Activated CD4-positive, alpha-beta memory T cell treated with anti-CD3 and anti-CD28 coated beads, Interleukin-2, amount 10 ng/mL, durations not matched to agents 7 days and 5 days (primary cell): ENCODE data around the gene HMGN5. TPM values are rescaled to one million over a fixed set of nuclear protein-coding genes. Genes with fewer than 3 reads are reported as not detected.

ENCODE experiments used
- CTCF ChIA-PET: fragments of 350-600 bp; sonication (Branson Sonifier 250); formaldehyde crosslinking; loops from one replicate; lab custom pipeline; 2021; ENCODE audit warnings: antibody characterized with exemption, inconsistent platforms; lab: Charles Lee
- POLR2A ChIA-PET: fragments of 350-600 bp; sonication (Branson Sonifier 250); formaldehyde crosslinking; loops from one replicate; lab custom pipeline; 2021; ENCODE audit warnings: antibody characterized with exemption; lab: Charles Lee
- DNase-seq: peaks from one replicate; pipeline ENCODE4 v3.0.0-alpha.2; 2020
- H3K27ac Mint-ChIP-seq: one replicate; pipeline ENCODE4 v1.8.0; 2021; ENCODE audit warnings: mild to moderate bottlenecking, mixed read lengths
- H3K27me3 Mint-ChIP-seq: one replicate; pipeline ENCODE4 v1.8.0; 2021; ENCODE audit warnings: mixed read lengths
- H3K36me3 Mint-ChIP-seq: one replicate; pipeline ENCODE4 v1.8.0; 2021; ENCODE audit warnings: low read depth, mixed read lengths
- H3K4me1 Mint-ChIP-seq: one replicate; pipeline ENCODE4 v1.8.0; 2021; ENCODE audit warnings: mixed read lengths
- H3K4me3 Mint-ChIP-seq: one replicate; pipeline ENCODE4 v1.8.0; 2021; ENCODE audit warnings: mild to moderate bottlenecking, mixed read lengths
- H3K9me3 Mint-ChIP-seq: one replicate; pipeline ENCODE4 v1.8.0; 2021; ENCODE audit warnings: mixed read lengths
- total RNA-seq, 2 experiments: library from RNA; stranded (reverse); gene quantifications; one replicate each; pipeline ENCODE4 v1.2.3, GENCODE V29; 2021

HMGN5 gene
- total RNA-seq, 2 experiments from 2014 or later, result 3.3 to 5.8 TPM

DNA sequence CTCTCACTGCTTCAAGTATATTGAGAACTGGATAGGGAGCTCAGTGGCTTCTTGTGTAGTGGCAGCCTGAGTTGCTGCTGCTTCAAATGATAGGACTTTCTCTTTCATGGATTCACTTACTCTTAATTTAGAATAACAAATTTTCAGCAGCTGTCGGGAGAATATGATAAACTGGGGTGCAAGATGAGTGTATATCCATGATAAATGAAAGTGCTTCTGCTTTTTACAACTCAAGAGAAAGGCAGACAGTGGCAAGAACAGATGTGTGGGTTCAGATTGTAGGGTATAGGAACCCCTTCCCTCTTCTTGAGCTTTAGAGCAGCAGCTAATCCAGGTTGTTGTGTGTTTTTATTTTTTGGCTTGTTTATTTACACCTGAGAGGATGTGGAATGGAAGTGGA, 1.2 kb upstream of the HMGN5 start:
- POLR2A ChIA-PET, result interaction anchor here (1.3 to 1.5 kb wide), 2 partner anchors 34 to 82 kb away, joined by 3 to 5 read pairs; no protein-coding TSS in a partner anchor
- CTCF ChIA-PET, result interaction anchor here (1.8 to 2.3 kb wide), 2 partner anchors 82 to 394 kb away, joined by 6 to 10 read pairs; no protein-coding TSS in a partner anchor

DNA sequence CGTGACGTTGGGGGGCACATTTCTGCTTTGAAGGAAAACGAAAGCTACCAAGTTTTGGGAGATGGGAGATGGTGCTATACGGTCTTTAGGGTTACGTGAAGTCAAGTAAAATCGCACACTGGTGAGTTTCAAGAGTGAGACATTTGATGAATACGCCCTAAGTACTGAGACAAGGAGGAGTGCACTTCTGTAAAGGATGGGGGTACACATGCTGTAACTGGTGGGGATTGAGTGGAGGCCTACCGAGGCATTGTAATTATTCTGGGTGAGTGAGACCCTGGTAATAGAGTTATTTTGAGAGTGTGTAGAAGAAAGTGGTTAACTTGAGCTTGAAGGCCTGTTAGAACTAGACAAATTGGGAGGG, 725 bp upstream of the HMGN5 start:
- DNase-seq, result no peak
- Mint-ChIP-seq H3K36me3 (peaks cover 23% of the 10 kb centered on the region), H3K27me3 (no peaks in the 10 kb centered on the region), H3K27ac (peak overlapping the region; percentile 96), H3K4me3 (peak overlapping the region; percentile 99), H3K9me3 (no peaks in the 10 kb centered on the region), H3K4me1 (peaks cover 35% of the 10 kb centered on the region)
- CTCF ChIA-PET, result interaction anchor here (1.8 to 2.3 kb wide), 3 partner anchors 8 to 394 kb away, joined by 5 to 10 read pairs (median 6); no protein-coding TSS in a partner anchor
- POLR2A ChIA-PET, result interaction anchor here (1.1 to 1.5 kb wide), 3 partner anchors 35 to 393 kb away, joined by 3 to 9 read pairs (median 5); partner anchors contain the start of gene BRWD3

More for the DNA sequence above, 1.2 kb upstream of the HMGN5 start:
- H3K27ac Mint-ChIP-seq, result peak overlapping the region; percentile 96
- peaks cover 35% of the 10 kb centered on the region for H3K4me1 Mint-ChIP-seq
- no peak for DNase-seq
- no peaks in the 10 kb centered on the region for H3K27me3 Mint-ChIP-seq
- peaks cover 28% of the 10 kb centered on the region for H3K36me3 Mint-ChIP-seq
- H3K9me3 Mint-ChIP-seq, result no peaks in the 10 kb centered on the region
- H3K4me3 Mint-ChIP-seq, result peak overlapping the region; percentile 99

- Mint-ChIP-seq H3K9me3 (no peaks in the 10 kb centered on the region), H3K4me3 (peak overlapping the region; percentile 99), H3K27ac (peak overlapping the region; percentile 96), H3K27me3 (no peaks in the 10 kb centered on the region), H3K36me3 (peaks cover 15% of the 10 kb centered on the region), H3K4me1 (peaks cover 31% of the 10 kb centered on the region)
- POLR2A ChIA-PET, result no interaction called here
- no peak for DNase-seq
- CTCF ChIA-PET, result interaction anchor here (1.8 to 2.3 kb wide), 3 partner anchors 9 to 393 kb away, joined by 5 to 10 read pairs (median 6); no protein-coding TSS in a partner anchor
Observed at GRCh38 chrX:81201071-81201470, 642 bp downstream of the HMGN5 start.

DNA sequence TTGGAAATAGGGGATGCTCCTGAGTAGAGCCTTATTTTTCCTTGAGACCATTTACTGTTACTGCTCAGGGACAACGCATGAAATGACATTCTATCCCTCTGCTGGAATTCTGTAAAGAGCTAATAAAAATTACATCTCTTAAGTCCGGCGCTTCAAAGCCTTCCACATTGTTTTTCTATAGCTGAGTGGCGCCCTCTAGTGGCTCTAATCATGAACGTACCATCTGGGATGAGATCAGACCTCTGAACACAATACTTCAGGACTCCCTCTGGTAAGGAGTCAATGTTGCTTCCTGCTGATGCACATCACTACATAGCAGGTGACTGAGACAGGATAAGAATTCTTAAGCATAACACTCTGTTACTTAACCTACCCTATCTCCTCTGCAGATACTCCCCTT, 6.0 kb downstream of the HMGN5 start:
- Mint-ChIP-seq H3K4me3 (no peak overlapping the region), H3K9me3 (no peaks in the 10 kb centered on the region), H3K4me1 (peaks cover 3% of the 10 kb centered on the region), H3K36me3 (no peaks in the 10 kb centered on the region), H3K27ac (no peak overlapping the region), H3K27me3 (no peaks in the 10 kb centered on the region)
- ChIA-PET CTCF (interaction anchor here (0.6 to 1.6 kb wide), 8 partner anchors 9 to 504 kb away, joined by 3 read pairs; no protein-coding TSS in a partner anchor), POLR2A (no interaction called here)
- DNase-seq, result peak; percentile 56

DNA sequence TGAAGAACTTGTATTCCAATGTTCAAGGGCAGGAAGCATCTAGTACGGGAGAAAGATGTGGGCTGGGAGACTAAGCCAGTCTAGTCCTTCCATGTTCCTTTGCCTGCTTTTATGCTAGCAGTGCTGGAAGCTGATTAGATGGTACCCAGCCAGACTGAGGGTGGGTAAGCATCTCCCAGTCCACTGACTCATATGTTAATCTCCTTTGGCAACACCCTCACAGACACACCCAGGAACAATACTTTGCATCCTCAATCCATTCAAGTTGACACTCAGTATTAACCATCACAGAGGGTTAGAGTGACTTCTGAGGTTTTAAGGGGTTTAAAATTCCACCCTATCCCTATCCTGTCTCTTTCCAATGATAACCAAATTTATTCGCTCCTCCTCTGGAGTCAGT, 6.5 kb downstream of the HMGN5 start:
- peaks cover 3% of the 10 kb centered on the region for H3K4me1 Mint-ChIP-seq
- POLR2A ChIA-PET, result no interaction called here
- no peaks in the 10 kb centered on the region for H3K9me3 Mint-ChIP-seq
- no peak for DNase-seq
- H3K27me3 Mint-ChIP-seq, result no peaks in the 10 kb centered on the region
- no peak overlapping the region for H3K4me3 Mint-ChIP-seq
- H3K27ac Mint-ChIP-seq, result no peak overlapping the region
- CTCF ChIA-PET, result interaction anchor here (0.6 to 1.6 kb wide), 7 partner anchors 10 to 503 kb away, joined by 3 read pairs; no protein-coding TSS in a partner anchor
- no peaks in the 10 kb centered on the region for H3K36me3 Mint-ChIP-seq

DNA sequence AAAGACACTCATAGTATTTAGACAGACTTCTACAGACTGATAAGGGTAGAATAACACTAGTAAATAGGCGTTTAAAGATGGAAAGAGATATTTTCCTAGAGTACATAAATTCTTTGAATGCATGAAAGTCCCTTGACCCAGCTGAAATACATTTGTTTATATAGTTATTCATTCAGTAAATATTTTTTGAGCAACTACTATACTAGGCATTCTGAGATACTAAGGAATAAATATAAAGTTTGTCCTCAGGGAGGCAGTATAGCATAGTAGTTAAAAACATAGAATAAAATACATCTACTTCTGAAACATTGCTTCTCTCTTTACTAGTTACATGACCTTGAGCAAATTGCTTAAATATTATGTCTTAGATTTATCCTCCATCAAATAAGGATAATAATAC, 27.4 kb downstream of the HMGN5 start:
- Mint-ChIP-seq H3K36me3 (no peaks in the 10 kb centered on the region), H3K4me3 (no peak overlapping the region), H3K27ac (no peak overlapping the region), H3K4me1 (no peaks in the 10 kb centered on the region), H3K9me3 (no peaks in the 10 kb centered on the region), H3K27me3 (no peaks in the 10 kb centered on the region)
- ChIA-PET CTCF (interaction anchor here (1.1 kb wide), 1 partner anchor 203 kb away, joined by 5 read pairs; no protein-coding TSS in a partner anchor), POLR2A (no interaction called here)
- DNase-seq, result no peak

DNA sequence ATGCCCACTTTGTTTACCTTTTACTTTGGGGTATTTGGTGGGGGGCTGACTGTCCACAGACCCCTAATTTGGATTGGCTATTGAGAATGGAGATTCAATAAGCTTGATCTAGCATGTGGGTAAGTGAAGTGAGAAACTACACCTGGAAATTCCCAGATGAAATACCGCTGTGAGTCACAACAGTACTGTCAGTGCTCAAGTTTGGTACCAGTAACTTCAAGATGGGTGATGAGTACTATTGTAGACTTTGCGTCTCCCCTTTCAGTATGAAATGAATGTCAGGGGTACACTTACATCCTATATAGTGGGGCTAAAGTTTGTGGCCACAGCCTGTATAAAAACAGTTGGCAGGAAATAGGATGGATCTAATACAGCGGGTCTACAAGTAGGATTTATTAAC, 33.3 kb downstream of the HMGN5 start:
- H3K27me3 Mint-ChIP-seq, result no peaks in the 10 kb centered on the region
- H3K36me3 Mint-ChIP-seq, result no peaks in the 10 kb centered on the region
- no peak for DNase-seq
- ChIA-PET CTCF (no interaction called here), POLR2A (no interaction called here)
- no peaks in the 10 kb centered on the region for H3K9me3 Mint-ChIP-seq
- no peaks in the 10 kb centered on the region for H3K4me1 Mint-ChIP-seq
- no peak overlapping the region for H3K4me3 Mint-ChIP-seq
- H3K27ac Mint-ChIP-seq, result no peak overlapping the region

- Mint-ChIP-seq H3K4me3 (peak overlapping the region; percentile 83), H3K36me3 (no peaks in the 10 kb centered on the region), H3K27me3 (peaks cover 12% of the 10 kb centered on the region), H3K27ac (peak overlapping the region; percentile 70), H3K4me1 (peaks cover 13% of the 10 kb centered on the region), H3K9me3 (no peaks in the 10 kb centered on the region)
- DNase-seq, result peak; percentile 87
- CTCF ChIA-PET, result interaction anchor here (1.2 to 2.3 kb wide), 3 partner anchors 9 to 80 kb away, joined by 3 to 6 read pairs (median 3); partner anchors contain the start of genes HMGN5 and SH3BGRL
- POLR2A ChIA-PET, result interaction anchor here (1.2 kb wide), 1 partner anchor 81 kb away, joined by 5 read pairs; the partner anchor contains the start of genes HMGN5 and SH3BGRL
Observed at GRCh38 chrX:81121513-81122363, 80.0 kb downstream of the HMGN5 start.

- H3K9me3 Mint-ChIP-seq, result no peaks in the 10 kb centered on the region
- peak overlapping the region; percentile 70 for H3K27ac Mint-ChIP-seq
- no peaks in the 10 kb centered on the region for H3K36me3 Mint-ChIP-seq
- peak; percentile 32 for DNase-seq
- H3K27me3 Mint-ChIP-seq, result peaks cover 10% of the 10 kb centered on the region
- H3K4me1 Mint-ChIP-seq, result peaks cover 13% of the 10 kb centered on the region
- ChIA-PET CTCF (interaction anchor here (1.2 to 2.3 kb wide), 3 partner anchors 10 to 81 kb away, joined by 3 to 6 read pairs (median 3); partner anchors contain the start of genes HMGN5 and SH3BGRL), POLR2A (interaction anchor here (1.2 kb wide), 1 partner anchor 81 kb away, joined by 5 read pairs; the partner anchor contains the start of genes HMGN5 and SH3BGRL)
- H3K4me3 Mint-ChIP-seq, result peak overlapping the region; percentile 83
Observed at GRCh38 chrX:81120936-81121371, 80.8 kb downstream of the HMGN5 start.

DNA sequence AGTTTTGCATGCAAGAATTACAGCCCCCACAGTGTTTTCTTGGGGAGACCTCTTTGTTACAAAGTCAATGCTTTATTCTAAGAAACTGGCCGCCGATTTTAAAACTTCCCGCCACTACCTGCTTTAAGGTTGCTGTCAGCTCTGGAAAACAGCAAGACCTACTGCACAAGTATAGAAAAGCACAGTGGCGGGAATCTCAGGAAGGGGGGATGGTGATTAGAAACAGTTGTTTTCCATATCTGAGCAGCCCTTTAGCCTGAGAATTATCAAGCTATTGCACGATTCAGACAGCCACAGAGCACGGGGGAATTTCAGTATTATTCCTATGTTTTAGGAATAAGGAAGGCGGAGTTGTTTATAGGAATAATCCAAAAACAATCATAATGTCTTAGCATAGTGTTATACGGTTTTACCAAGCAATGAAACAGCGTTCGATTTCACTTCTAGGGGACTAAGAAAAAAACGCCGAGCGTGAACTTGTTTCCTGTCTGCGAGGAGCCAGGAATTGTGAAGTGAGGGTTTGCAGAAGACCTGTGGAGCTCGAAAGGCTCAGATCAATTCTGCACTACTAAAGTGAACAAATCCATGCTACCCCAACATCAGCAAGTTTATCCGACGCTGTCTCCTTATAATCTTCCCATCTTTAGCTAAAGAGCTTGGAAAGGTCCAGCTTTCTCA, 81.3 kb downstream of the HMGN5 start:
- peaks cover 13% of the 10 kb centered on the region for H3K4me1 Mint-ChIP-seq
- peak overlapping the region; percentile 70 for H3K27ac Mint-ChIP-seq
- DNase-seq, result no peak
- H3K27me3 Mint-ChIP-seq, result peaks cover 10% of the 10 kb centered on the region
- CTCF ChIA-PET, result interaction anchor here (1.2 to 2.3 kb wide), 3 partner anchors 10 to 82 kb away, joined by 3 to 6 read pairs (median 3); partner anchors contain the start of genes HMGN5 and SH3BGRL
- POLR2A ChIA-PET, result interaction anchor here (1.2 kb wide), 1 partner anchor 82 kb away, joined by 5 read pairs; the partner anchor contains the start of genes HMGN5 and SH3BGRL
- H3K4me3 Mint-ChIP-seq, result peak overlapping the region; percentile 83
- no peaks in the 10 kb centered on the region for H3K9me3 Mint-ChIP-seq
- H3K36me3 Mint-ChIP-seq, result no peaks in the 10 kb centered on the region

- POLR2A ChIA-PET, result no interaction called here
- CTCF ChIA-PET, result no interaction called here
- peaks cover 3% of the 10 kb centered on the region for H3K4me1 Mint-ChIP-seq
Observed at GRCh38 chrX:81114757-81115156, 87.0 kb downstream of the HMGN5 start.

GRCh38 chrX:81110286-81110685, 91.4 kb downstream of the HMGN5 start:
- no peak for DNase-seq
- Mint-ChIP-seq H3K4me1 (no peaks in the 10 kb centered on the region), H3K27me3 (no peaks in the 10 kb centered on the region), H3K9me3 (peaks cover 2% of the 10 kb centered on the region), H3K27ac (no peak overlapping the region), H3K4me3 (no peak overlapping the region), H3K36me3 (no peaks in the 10 kb centered on the region)
- CTCF ChIA-PET, result no interaction called here
- POLR2A ChIA-PET, result no interaction called here

More at GRCh38 chrX:81114757-81115156, 87.0 kb downstream of the HMGN5 start:
- Mint-ChIP-seq H3K4me3 (no peak overlapping the region), H3K9me3 (no peaks in the 10 kb centered on the region), H3K27me3 (no peaks in the 10 kb centered on the region), H3K27ac (no peak overlapping the region), H3K36me3 (no peaks in the 10 kb centered on the region)
- DNase-seq, result no peak
